HG03378 (cell line): ENCODE measurements around the gene C10orf71.

Source experiments
- ATAC-seq: cut with Tn5 transposase; IDR thresholded peaks from one replicate; pipeline ENCODE4 v1.9.1; 2021; ENCODE audit warnings: mild to moderate bottlenecking, moderate library complexity; ENCODE audit not compliant: unreplicated experiment

Gene C10orf71

DNA sequence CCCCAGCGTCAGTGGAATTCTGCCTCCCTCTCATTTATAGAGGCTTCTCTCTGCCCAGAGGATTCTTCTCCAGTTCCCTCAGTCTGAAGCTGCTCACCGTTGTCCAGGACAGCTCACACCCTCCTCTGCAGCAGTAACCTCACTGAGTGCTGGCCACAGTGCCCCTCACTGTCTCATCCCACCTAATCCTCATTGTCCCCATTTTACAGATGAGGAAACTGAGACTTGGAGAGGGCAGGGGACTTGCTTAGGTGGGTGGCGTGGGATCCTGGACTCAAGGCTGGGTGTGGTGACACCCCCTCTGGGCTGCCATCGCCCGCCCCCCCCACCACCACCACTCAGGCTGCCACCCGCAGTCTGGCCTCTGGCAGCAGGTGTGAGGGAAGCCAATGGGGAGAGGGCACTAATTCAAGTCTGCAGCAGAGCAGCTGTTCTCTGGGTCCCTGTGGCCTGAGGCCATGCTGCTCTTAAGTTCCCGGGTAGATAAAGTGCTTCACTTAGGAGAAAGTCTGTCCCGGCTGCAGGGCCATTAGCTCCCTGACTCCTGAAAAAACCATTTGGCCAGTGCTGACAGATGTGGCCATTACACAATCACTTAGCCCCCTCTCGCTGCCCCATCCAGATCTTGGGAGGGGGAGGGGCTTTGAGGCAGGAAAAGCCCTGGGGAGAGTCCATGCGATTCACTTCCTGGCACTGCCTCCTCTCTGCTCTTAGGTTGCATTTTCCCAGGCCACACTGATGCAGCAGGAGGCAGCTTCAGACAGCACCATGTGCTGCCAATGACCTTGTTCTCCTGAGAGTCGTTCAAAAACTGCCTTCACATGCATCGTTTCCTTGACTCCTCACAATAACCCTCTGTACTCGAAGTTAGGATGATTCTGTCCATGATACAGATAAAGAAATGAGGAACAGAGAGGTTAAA, 60.6 kb downstream of the C10orf71 start:
- no peak for ATAC-seq

DNA sequence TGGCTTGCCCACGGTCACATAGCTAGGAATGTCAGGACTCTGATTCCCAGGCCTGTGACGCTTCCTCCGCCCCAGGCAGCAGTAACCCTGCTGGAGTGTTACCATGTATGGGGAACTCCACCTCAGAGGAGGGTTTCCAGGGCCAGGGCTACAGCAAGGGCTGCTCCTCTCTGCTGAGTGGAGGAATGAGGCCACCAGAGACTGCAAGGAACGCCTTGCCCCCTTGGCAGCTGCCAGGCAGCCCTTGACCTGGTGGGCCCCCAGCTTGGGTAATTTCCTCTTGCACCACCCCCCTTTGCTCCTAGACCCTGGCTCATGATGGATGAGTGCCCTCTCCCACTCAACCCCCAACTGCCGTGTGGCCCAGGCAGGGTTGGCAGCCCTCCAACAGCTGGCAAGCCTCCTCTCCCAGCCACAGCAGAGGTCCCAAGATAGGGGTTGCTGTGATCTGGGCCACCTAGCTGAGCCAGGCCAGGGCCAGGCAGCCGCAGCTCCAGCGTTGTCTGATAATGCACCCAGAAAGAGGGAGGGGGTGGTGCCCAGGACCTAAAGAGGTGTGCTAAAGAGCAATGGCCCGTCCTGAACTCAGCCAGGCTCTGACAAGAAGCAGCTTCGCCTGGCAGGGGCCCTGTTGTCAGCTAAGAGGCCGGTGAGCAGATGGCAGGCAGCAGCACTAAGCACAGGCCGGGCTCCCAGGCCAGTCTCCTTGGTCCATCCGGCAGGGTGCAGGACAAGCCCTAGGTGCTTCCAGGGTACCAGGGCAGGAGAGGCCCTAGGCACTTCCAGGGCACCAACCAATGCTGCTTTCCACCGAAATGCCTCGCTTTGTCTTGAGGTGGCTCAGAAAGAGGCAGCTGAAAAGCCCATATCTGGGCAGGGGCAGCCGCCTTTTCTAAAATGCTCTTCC, 61.6 kb downstream of the C10orf71 start:
- no peak for ATAC-seq

DNA sequence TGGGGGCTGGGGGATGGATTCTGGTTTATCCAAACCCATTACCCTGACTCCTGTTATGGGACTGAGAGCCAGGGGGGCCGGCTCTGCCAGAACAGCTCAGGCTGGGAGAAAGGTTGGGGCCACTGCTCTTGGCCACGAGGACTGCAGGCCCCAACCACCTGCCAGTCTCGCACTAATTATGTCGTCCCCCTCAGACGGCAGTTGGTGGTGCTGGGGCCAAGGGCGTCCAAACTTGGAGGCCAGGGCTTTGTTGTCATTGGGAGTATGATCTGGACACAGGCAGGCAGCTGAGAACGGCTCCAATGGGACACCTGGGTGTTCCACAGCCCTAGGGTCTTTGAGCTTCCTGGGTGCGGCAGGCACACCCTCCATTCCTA, 62.2 kb downstream of the C10orf71 start:
- no peak for ATAC-seq

DNA sequence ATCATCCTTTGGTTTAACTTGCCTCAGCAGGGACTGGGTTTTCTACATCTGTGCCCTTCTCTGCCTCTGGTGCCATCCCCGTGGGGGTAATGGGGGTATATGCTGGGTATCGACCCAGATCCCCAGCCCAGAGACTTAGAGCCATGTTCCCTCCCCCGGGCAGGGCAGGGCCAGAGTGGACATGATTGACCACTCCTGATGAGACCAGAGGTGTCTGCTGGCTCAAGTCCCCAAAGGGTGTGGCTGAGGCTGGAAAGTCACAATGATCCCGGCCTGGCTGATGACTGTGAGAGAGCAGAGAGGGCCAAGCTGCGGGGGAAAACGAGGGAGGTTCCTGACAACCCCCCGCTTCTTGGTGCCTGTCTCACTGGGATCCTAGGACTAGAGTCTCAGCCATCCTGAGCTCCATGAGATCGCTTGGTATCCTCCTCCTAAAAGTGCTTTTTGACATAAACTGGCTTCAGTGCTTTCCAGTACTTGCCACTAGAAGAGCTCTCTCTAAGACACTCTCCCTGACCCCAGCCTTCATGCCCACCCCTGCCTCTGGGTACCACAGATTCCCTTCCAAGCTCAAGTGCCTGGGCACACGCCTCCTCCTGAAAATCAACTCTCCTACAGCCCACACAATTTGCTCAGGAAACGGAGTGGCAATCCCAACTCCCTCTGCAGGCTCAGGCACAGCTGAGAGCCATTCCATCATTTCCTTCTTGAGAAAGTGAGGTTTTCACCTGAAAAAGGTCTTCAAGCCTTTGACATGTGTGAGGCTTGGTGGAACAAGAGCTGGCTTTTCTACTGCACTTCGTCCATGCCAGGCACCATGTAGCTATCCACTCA, 63.0 kb downstream of the C10orf71 start:
- no peak for ATAC-seq

DNA sequence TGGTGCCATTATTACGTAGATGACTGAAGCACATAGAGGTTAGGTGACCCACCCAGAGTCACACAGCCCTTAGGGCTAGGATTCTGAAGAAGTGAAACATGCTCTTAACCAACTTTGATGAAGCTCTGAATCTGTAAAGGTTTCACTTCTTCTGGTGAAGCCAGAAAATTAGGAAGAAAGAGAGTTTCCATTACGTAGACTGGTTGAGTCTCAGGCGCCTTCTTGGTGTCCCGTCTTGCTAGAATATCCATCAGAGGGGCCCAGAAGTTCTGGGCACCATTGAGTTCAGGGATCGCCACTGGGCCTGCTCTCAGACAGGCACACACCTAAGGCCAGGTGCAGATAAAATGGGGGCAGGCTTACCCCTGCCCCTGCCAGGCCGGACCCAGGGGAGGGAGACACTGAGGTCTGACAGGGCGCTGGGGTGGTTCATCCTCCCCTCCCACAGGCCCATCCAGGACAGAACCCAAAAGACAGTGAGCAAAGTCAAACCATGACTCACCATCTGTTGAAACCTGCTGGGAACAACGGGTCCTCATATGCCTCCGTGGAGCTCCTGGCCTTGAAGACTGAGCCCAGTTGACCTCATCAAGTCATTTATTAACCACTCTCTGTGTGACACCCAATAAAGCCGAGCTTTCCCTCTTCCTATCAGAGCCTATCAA, 63.8 kb downstream of the C10orf71 start:
- peak; percentile 95 for ATAC-seq

DNA sequence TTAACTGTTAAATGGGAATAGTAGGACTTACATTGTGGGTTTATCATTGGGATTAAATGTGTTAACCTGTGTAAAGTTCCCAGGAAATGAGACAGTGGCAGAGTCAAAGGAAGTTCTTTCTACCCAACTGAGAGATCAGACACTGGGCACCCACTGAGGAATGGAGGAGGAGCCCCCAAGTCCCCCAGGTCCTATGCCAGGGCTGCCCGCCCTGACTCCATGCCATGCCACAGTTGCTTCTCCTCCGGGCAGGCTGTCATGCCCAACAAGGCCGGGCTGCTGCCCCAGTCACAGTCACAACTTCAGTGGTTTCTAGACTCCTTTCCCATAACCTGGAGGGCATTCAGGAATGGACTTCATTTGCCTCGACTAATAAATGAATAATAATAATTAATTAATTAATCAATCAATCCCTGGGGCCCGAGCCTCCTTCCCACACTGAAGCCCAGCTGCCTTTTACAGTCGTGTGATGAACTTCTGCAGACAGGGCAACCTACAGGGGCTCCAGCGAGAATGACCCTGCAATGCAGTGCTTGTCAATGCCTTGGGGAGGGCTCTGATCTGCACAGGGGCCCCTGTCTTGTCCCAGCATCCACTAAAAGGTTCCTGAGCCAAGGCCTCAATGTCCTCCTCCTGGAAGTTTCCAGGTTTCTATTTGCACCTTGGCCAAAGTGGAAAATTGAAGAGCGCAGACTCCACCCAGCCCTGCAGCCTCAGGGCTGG, 64.5 kb downstream of the C10orf71 start:
- ATAC-seq, result no peak

DNA sequence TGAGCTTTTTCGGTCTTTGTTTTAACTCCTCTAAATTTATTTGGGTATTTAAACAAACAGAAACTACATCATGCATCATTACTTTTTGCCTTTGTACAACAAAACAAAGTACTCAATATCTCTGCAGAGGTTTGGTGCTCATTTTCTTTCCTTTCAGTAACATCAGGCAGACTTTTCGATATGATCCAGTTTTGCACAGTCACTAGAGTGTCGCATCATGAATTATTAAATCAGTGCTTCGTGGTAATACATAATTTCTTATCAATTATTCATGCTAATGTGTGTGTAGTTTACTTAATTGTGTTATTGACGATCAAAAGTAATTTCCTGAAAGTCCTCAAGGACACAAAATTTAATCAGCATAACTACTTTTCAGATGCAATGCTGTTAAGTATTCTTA, 65.1 kb downstream of the C10orf71 start:
- no peak for ATAC-seq

DNA sequence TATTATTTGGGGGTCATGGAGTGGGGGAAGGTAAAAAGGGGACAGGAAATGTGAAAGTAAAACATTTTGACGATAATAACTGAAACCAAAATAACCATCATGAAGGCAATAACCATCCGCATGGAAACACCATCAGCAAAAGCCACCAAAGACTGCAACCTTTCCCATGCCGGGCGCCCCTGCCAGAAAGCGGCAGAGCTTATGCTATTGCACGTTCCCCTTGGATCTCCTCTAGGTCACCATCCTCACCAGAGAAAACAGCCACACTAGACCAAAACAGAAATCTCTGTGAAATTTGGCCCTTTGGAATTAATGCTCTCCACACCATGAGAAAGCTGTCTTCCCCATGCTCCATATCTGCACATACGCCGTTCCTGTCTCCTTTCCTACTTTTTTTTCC, 65.8 kb downstream of the C10orf71 start:
- no peak for ATAC-seq

DNA sequence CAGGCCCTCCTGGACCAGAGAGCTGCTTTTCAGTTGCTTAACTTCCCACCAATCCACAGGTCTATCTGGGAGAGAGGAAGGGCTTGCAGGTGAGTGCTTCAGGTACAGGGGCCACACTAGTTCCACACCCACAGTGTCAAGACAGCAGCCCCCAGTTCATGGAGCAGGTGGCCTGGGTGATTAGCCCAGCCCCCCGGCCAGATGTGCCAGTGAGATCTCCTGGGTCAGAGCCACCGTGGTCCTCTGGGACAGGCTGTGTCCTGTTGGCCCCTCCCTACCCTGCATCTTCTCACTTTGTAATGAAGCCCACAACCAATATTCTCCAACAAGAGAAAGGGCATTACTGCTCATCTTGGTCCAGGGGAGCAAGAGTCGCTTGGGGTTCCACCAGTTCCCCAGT, 66.3 kb downstream of the C10orf71 start:
- ATAC-seq, result no peak

DNA sequence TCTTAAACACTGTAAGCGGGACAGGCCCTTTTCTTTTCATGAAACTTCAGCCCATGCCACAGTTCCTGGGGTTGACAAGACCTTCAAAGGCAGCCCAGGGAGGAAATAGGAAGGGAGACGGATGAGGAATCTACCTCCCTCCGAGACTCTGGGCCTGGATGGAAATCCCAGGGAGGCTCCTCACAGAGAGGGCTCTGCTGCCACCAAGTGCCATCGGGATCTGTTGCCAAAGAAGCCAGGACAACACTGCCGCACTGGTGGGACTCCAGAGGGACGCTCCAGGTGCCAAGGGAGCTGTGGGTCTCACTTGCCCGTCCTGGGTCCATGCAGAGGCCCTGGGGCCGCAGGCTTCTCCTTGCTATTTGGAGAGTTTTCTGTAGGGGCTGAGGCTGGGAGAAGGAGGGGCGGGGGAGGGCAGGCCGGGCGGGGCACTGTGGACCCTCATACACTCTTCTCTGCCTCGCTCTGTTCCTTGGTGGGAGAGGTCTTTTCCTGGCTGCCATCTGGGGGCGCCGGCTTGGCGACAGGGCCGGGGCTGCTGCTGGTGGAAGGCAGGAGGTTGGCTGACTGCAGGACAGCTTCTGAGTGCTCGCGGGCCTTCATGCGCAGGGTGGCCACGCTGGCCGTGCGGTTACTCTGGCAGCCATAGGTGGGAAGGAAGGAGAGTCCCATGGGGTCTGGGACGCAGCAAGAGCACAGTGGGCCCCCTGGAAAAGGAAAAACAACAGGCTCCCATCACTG, 66.9 kb downstream of the C10orf71 start:
- no peak for ATAC-seq

DNA sequence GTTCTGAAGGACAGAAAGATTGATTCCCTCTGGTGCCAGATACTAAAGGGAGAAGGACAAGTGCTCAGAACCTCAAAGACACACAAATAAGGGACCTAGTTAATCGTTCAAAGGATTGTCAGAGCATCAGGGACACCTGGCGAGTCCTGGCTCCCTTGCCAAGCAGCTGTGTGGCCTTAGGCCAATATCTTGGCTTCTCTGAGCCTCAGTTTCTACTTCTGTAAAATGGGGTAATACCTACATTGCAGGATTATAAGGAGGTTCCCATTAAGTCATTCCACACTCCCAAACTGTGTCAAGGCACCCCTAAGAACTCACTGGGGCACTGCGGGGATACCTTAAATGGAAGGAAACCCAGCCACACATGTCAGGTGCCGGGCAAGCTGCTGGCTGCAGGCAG, 67.5 kb downstream of the C10orf71 start:
- ATAC-seq, result no peak

DNA sequence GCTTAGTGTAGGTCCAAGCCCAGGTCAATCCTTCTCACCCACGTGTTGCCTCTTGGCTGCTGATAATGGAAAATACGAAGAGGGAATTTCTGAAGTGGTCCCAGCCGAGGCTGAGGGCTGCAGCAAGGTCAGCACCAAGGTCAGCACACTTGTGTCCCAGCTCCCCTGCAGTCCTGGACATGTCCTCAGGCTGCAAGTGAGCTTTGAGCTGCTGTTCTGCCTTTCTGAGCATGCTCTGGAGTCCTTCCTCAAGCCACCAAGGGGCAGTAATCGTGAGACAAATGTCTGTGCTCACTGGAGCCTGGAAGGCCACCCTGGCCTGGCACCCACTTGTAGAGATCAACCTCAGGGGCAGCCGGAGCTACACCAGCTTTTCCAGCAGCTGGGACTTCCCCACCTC, 68.6 kb downstream of the C10orf71 start:
- ATAC-seq, result no peak

DNA sequence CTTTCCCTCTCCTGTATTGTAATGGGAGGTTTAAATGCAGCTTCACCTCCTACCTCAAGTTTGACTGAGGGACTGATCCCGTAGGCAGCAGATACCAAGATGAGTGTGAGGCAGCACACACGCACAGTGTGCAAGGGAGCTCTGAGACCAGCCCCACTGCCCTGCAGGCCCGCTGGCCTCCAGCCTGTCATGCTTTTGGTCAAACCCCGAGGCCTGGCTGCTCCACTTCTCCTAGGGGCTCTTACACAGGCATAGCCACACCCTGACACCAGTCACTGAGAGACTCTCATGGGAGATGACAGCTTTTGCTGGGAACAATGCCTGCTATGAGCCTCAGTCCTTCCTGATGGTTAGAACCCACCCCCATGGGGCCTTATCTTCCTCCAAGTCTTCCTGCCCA, 69.3 kb downstream of the C10orf71 start:
- no peak for ATAC-seq

DNA sequence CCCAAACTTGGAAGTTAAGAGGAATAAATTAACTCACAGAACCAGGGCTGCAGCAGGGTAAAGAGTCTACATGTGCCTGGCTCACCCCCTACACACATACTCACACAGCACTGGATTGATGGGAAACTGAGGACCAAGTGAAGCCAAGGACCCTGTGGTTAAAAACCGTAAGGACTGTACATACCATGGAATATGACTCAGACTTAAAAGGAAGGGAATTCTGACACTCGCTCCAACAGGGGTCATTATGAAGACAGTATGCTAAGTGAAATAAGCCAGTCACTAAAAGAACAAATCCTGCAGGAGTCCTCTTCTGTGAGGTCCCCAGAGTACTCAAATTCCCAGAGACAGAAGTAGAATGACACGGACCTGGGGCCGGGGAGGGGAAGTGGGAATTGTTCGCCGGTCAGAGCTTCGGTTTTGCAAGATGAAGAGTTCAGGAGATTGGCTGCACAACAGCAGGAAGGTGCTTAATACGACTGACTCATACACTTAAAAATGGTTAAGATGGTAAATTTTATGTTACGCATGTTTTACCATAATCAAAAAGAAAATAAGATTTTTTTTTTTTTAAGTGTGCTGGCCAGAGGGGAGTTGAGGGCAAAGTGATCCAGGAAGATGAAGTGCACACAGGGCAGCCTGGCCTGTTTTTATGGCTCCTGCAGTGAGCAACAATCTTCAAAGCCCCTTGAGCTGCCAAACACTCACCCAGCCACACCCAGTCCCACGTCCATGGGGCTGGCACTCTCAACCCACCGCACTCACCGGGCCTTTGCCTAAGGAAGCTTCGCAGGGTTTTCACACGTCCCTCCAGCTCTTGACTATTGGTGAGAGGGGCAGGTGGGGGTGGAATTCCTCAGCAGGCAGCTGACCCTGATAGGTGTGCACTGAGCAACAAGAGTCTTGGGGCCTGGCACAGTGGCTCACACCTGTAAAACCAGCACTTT, 70.5 kb downstream of the C10orf71 start:
- ATAC-seq, result no peak

DNA sequence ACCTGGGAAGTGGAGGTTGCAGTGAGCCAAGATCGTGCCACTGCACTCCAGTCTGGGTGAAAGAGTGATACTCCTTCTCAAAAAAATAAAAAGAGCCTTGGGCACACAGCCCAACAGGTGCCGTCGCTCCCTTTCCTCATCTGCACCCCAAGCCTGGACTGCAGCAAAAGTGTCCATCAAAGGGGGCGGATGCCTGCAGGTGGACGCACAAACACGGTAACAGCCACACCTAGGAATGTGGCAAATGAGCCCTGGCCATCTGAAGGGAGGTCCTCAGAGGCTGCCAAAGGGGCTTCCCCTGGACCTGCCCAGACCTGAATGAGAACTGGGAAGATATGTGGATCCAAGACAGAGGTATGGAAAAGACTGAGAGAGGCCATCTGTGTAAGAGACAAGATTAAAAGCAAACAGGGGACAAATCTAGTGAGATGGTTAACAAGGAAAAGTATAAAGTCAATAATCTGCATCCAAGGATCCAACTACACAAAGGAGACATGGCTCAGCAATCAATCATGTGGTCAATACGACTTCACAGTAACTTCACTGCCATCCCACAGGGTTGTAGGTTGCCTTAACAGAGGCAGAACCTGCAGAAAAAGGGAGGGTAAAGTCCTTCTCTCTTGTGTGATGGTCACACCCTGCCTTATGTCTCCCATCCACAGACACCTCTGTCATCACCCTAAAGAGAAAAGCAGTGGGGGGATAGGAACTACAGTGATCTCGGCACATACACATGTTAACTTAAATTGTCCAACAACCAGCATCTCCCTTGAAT, 71.5 kb downstream of the C10orf71 start:
- ATAC-seq, result no peak

DNA sequence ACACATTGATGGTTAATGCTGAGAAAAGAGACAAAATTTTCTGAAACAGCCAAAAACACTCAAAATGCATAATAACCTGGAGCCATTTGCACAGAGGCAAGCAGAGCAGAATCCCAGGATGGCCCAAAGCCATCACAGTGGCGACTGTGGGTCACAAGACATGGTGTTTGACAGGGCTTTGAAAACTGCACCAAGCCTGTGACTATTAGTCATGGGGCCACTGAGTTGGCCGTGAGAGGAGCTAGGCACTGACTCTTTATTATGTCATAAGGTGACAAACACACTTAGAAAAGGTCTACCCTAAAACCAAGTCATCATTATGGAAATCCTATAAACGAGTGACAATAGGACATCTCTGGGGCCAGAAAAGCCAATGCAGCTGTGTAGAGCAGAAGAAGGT, 73.0 kb downstream of the C10orf71 start:
- ATAC-seq, result no peak

DNA sequence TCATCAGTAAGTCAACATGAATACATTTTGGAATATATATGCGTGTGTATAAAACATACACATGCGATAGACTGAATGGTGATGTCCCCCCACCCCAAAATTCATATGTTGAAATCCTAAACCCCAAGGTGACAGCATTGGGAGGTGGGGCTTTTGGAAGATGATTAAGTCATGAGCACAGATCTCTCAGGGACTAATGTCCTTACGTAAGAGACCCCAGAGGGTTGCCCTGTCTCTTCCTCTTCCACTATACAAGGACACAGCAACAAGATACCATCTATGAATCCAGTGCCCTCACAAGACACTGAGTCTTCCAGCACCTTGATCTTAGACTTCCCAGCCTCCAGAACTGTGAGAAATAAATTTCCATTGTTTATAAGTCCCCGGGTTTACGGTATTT, 74.4 kb downstream of the C10orf71 start:
- ATAC-seq, result no peak
